ENCODE results near the gene ZBTB32.

ZBTB32 gene

DNA sequence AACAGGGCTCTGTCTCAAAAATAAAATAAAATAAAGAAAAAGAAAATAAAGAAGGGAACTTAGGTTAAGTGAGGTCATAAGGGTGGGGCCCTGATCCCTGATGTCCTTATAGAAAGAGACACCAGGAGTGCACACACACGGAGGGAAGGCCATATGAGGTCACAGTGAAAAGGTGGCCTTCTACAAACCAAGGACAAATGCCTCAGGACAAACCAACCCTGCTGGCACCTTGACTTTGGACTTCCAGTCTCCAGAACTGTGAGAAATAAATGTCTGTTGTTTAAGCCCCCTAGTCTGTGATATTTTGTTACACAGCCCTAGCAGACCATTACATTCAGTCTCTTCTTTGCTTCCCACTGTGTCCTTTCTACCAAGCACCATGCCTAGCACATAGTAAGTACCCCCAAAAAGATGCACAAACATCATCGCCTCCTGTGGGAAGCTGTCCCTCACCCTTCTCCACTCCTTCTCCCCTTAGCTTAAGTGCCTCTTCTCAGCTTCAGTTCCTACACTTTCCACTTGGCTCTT, 8.4 kb upstream of the ZBTB32 start:
- DNase-seq = no peak

- DNase-seq = no peak
Measured at GRCh38 chr19:35696835-35697234, 7.5 kb upstream of the ZBTB32 start.

GRCh38 chr19:35702223-35703012, 1.9 kb upstream of the ZBTB32 start:
- DNase-seq = no peak

DNA sequence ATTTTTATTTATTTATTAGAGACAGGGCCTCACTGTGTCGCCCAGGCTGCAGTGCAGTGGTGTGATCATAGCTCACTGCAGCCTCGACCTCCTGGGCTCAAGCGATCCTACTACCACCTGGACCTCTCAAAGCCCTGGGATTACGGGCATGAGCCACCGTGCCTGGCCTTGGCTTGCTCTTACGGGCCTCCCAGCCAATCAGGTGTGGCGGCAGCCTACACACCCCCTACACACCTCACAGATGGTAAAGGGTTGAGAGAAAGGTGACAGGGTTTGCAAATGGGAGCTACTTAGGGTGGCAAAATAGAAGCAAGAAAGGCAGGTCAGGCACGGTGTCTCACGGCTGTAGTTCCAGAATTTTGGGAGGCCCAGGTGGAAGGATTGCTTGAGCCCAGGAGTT, 1.0 kb upstream of the ZBTB32 start:
- no peak for DNase-seq

GRCh38 chr19:35708391-35708790, 4.0 kb downstream of the ZBTB32 start:
- DNase-seq = no peak

- no peak for DNase-seq
Measured at GRCh38 chr19:35710784-35711723, 6.7 kb downstream of the ZBTB32 start.

- no peak for DNase-seq
Measured at GRCh38 chr19:35712567-35713505, 8.5 kb downstream of the ZBTB32 start.

GRCh38 chr19:35713506-35713850, 9.1 kb downstream of the ZBTB32 start:
- no peak for DNase-seq

DNA sequence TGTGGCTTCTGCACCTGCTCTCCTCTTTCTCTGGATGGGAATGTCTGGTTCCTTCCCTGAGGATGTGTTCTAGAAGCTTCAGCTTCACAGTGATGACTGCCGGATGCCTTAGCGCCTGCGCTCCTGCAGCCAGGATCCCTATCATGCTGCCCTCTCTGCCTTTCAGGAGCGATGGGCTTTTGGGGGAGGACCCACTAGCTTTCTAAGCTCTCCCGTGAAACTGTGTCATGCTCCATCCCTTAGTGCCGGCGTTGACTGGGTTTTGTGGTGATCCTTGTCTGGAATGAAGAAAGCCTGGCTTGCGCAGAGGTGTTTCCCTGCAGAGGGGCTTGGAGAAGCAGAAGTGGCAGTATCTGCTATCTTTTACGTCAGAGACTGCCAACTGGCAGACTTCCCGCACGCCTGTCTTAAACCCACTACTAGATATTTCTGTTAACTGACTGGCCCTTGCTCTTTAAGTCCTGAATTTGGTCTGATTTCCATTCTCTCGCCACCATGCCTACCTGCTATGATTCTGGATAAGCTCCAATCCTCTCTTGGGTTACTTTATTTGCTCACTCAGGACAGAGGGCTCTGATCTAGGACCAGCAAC, 9.6 kb downstream of the ZBTB32 start:
- DNase-seq = no peak

GRCh38 chr19:35714601-35715354, 10.4 kb downstream of the ZBTB32 start:
- DNase-seq = no peak

DNA sequence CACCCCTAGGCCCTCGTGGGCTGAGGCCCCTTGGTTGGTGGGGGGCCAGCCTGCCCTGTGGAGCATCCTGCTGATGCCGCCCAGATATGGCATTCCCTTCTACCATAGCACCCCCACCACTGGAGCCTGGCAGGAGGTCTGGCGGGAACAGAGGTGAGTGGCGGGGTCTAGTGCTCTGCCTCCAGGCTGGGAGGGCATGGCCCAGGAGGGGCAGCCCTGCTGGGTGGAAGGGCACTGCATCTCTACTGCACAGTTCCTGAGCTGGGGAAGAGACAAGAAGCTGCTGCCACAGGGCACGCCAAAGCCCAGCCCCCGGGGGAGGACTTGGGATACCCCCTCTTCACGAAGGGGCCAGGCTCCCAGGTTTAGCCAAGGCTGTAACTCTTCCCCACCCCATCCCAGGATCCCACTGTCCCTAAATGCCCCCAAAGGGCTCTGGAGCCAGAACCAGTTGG, 11.0 kb downstream of the ZBTB32 start:
- DNase-seq = no peak

DNA sequence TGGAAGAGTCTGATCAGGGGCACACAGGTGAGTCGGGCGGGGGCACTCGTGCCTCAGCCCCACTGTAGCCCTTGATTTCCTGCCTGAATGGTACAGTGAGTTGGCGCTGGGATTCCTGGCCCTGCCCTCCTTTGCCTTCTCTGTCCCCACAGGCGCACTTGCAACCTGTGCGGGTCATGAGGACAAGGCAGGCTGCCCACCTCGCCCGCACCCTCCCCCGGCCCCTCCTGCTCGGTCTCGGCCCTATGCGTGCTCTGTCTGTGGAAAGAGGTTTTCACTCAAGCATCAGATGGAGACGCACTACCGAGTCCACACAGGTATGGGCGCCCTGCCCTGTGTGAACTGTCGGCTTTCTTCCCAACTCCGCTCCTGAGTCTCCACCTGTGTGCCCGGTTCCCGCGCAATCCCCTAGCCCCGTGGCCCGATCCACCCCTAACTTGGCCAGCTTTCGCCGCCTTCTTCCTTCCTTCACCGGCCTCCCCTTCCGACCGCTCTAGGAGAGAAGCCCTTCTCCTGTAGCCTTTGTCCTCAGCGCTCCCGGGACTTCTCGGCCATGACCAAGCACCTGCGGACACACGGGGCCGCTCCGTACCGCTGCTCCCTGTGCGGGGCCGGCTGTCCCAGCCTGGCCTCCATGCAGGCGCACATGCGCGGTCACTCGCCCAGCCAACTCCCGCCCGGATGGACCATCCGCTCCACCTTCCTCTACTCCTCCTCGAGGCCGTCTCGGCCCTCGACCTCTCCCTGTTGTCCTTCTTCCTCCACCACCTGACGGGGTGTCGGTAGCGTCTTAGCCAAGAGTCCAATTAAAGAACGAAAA, 11.8 kb downstream of the ZBTB32 start:
- DNase-seq = no peak

- DNase-seq = peak; percentile 72
Measured at GRCh38 chr19:35716801-35717664, 12.7 kb downstream of the ZBTB32 start.

DNA sequence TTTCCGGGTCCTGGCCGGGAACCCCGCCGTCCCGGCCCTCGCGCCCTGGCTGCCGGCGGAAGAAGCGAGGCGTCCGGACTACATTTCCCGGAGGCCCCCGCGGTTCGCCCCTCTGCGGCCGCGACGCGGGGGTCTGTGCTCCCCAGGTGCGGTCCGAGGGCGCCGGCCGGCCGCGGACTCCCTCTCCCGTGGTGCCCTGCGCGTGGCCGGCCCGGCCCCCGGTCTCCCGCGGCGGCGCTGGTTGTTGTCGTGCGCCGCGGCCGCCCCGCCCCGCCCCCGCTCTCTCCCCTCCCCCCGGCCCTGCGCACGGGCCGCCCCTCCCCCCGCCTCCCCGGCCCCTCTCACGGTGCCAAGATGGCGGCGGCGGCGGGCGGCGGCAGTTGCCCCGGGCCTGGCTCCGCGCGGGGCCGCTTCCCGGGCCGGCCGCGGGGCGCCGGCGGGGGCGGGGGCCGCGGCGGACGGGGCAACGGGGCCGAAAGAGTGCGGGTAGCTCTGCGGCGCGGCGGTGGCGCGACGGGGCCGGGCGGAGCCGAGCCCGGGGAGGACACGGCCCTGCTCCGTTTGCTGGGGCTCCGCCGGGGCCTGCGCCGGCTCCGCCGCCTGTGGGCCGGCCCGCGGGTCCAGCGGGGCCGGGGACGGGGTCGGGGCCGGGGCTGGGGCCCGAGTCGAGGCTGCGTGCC, 13.4 kb downstream of the ZBTB32 start, which contains the start of gene KMT2B:
KMT2B (plus strand) TSS at position 339 of the 680 bp plus-strand sequence; CDS start at position 355, 16 bp downstream.
- DNase-seq = no peak

DNA sequence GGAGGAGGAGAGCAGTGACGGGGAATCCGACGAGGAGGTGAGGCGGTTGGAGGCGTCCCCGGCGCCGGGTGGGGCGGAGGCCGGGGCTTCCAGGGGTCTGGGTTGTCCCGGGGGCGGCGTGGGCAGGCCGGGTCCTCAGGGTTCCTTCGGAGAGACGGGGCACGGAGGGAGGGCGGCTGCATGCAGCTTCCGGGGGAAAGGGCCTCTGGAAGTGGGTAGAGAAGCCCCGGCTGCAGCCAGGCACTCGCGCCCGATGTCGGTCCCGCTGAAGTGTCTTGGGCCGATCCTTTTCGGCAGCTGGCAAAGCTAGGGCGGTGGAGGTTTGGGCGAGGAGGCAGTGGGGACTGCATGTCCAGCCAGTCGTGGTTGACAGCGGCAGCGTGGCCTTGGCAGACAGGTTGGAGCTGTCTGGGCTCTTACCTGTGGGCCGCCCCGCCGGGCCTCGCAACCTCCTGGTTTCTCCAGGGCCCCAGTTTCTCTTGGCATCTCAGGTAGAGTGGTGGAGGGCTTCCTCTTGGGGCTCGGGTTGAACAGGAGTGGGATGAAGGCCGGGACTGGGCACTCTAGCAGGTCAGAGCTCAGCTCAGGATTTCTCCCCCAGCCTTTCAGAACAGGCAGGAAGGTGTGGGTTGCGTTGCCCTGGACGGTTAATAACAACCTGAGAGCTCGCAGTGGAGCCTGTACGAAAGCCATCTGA, 14.1 kb downstream of the ZBTB32 start:
- no peak for DNase-seq

GRCh38 chr19:35719402-35720162, 15.2 kb downstream of the ZBTB32 start:
- DNase-seq = no peak

DNA sequence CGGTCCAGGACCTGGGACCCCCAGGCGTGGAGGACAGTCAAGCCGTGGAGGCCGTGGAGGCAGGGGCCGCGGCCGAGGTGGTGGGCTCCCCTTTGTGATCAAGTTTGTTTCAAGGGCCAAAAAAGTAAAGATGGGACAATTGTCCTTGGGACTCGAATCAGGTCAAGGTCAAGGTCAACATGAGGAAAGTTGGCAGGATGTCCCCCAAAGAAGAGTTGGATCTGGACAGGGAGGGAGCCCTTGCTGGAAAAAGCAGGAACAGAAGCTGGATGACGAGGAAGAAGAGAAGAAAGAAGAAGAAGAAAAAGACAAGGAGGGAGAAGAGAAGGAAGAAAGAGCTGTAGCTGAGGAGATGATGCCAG, 15.8 kb downstream of the ZBTB32 start:
- no peak for DNase-seq
